SK-N-SH (cell line): ENCODE data around the gene USP1. TPM values are rescaled to one million over a fixed set of nuclear protein-coding genes. Genes with fewer than 3 reads are reported as not detected.

Experiments used
- CTCF ChIA-PET: fragments of 300-600, 350-600 bp; formaldehyde crosslinking; extraction: SDS; loops from one replicate; lab custom pipeline; 2021; lab: Yijun Ruan, JAX
- POLR2A ChIA-PET: fragments of 350-600 bp; sonication (Branson Sonifier 250); formaldehyde crosslinking; extraction: SDS; loops from one replicate; lab custom pipeline; 2020; ENCODE audit warnings: antibody characterized with exemption, inconsistent platforms; lab: Yijun Ruan, JAX
- DNase-seq: peaks from one replicate; pipeline ENCODE4 v3.0.0; 2012
- H2AFZ ChIP-seq: fragments of 200-600 bp; sonication (generic); 2 replicates; pipeline ENCODE4 v1.8.1; 2016; ENCODE audit warnings: antibody characterized with exemption, mild to moderate bottlenecking, low read depth
- H3F3A ChIP-seq: fragments of 200-600 bp; sonication (generic); replicated peaks from 2 replicates; pipeline ENCODE3; 2016; ENCODE audit warnings: antibody characterized with exemption, mild to moderate bottlenecking; ENCODE audit not compliant: insufficient read depth
- H3K27ac ChIP-seq, 2 experiments: fragments of 200-500 bp in 1 of 2; fragments of 200-600 bp in 1 of 2; sonication (Bioruptor generic) in 1 of 2; sonication (generic), shearing (Covaris generic) in 1 of 2; 2 replicates each; pipeline versions ENCODE4 v1.5.1 to v1.6.1; 2014 to 2016; ENCODE audit warnings: low read depth in 2 of 2, inconsistent platforms in 1 of 2, low read length in 1 of 2, mild to moderate bottlenecking in 1 of 2, mixed read lengths in 1 of 2
- H3K27me3 ChIP-seq: fragments of 200-600 bp; sonication (generic), shearing (Covaris generic); 2 replicates; pipeline ENCODE4 v1.6.1; 2016; ENCODE audit warnings: mixed run types; ENCODE audit not compliant: insufficient read depth
- H3K36me3 ChIP-seq, 2 experiments: fragments of 200-500 bp in 1 of 2; fragments of 200-600 bp in 1 of 2; sonication (Bioruptor generic) in 1 of 2; sonication (generic) in 1 of 2; replicated peaks in 1 of 2; 2 replicates each; pipeline versions ENCODE3 to v1.5.1; 2014 to 2016; ENCODE audit warnings: low read length in 1 of 2, mild to moderate bottlenecking in 1 of 2; ENCODE audit not compliant: insufficient read depth in 2 of 2, control insufficient read depth in 1 of 2
- H3K4me1 ChIP-seq, 2 experiments: fragments of 200-500 bp in 1 of 2; fragments of 200-600 bp in 1 of 2; sonication (Bioruptor generic) in 1 of 2; sonication (generic), shearing (Covaris generic) in 1 of 2; 2 replicates each; pipeline versions ENCODE4 v1.5.1 to v1.6.1; 2014 to 2016; ENCODE audit warnings: low read depth in 1 of 2, low read length in 1 of 2, mixed run types in 1 of 2; ENCODE audit not compliant: insufficient read depth in 2 of 2, control insufficient read depth in 1 of 2
- H3K4me2 ChIP-seq: fragments of 200-600 bp; sonication (generic), shearing (Covaris generic); 2 replicates; pipeline ENCODE4 v1.6.1; 2017; ENCODE audit warnings: mixed run types
- H3K4me3 ChIP-seq, 2 experiments: fragments of 200-500 bp in 1 of 2; fragments of 200-600 bp in 1 of 2; sonication (Bioruptor generic) in 1 of 2; sonication (generic), shearing (Covaris generic) in 1 of 2; 2 replicates each; pipeline versions ENCODE4 v1.5.1 to v1.8.1; 2014 to 2016; ENCODE audit warnings: low read depth in 2 of 2, inconsistent platforms in 1 of 2, low read length in 1 of 2, mild to moderate bottlenecking in 1 of 2, mixed read lengths in 1 of 2, moderate library complexity in 1 of 2
- H3K79me2 ChIP-seq: fragments of 200-600 bp; sonication (generic); 2 replicates; pipeline ENCODE4 v1.8.1; 2017; ENCODE audit warnings: mild to moderate bottlenecking; ENCODE audit not compliant: insufficient read depth
- H3K9ac ChIP-seq: fragments of 200-600 bp; sonication (generic); 2 replicates; pipeline ENCODE4 v1.6.1; 2017; ENCODE audit warnings: mixed run types
- H3K9me2 ChIP-seq: fragments of 200-600 bp; sonication (generic); 2 replicates; pipeline ENCODE4 v1.6.1; 2017; ENCODE audit warnings: mixed run types
- H3K9me3 ChIP-seq: fragments of 200-600 bp; sonication (generic); 2 replicates; pipeline ENCODE4 v1.6.1; 2017; ENCODE audit warnings: mixed run types, mild to moderate bottlenecking, moderate library complexity
- H4K20me1 ChIP-seq: fragments of 200-600 bp; sonication (generic); 2 replicates; pipeline ENCODE4 v1.6.1; 2017; ENCODE audit warnings: mild to moderate bottlenecking, mixed run types; ENCODE audit not compliant: insufficient read depth
- CHD2 ChIP-seq: fragments of 150-350 bp; IDR thresholded peaks from 2 replicates; pipeline ENCODE4 v1.6.1; 2018; ENCODE audit warnings: low read length; ENCODE audit not compliant: partially characterized antibody
- ELF1 ChIP-seq: IDR thresholded peaks from 2 replicates; pipeline ENCODE4 v1.4.0; 2012
- EP300 ChIP-seq, 2 experiments: IDR thresholded peaks; 2 replicates each; pipeline versions ENCODE4 v1.4.0 to v1.6.1; 2012; ENCODE audit warnings: borderline replicate concordance in 1 of 2, low read depth in 1 of 2, low read length in 1 of 2
- EZH2phosphoT487 ChIP-seq: fragments of 200-600 bp; sonication (generic); IDR thresholded peaks from 2 replicates; pipeline ENCODE4 v1.6.1; 2017; ENCODE audit warnings: low read depth, mixed run types, mild to moderate bottlenecking, antibody characterized with exemption, moderate library complexity, borderline replicate concordance
- GABPA ChIP-seq: IDR thresholded peaks from 2 replicates; pipeline ENCODE4 v1.4.0; 2012; ENCODE audit warnings: low read depth, mild to moderate bottlenecking
- NRF1 ChIP-seq: IDR thresholded peaks from 2 replicates; pipeline ENCODE4 v1.6.1; 2012; ENCODE audit warnings: low read depth, mild to moderate bottlenecking, low read length
- POLR2AphosphoS5 ChIP-seq: IDR thresholded peaks from 2 replicates; pipeline ENCODE4 v1.6.1; 2012; ENCODE audit warnings: low read depth, low read length
- RAD21 ChIP-seq: IDR thresholded peaks from 2 replicates; pipeline ENCODE4 v1.6.1; 2012; ENCODE audit warnings: mild to moderate bottlenecking, low read length
- RFX5 ChIP-seq: IDR thresholded peaks from 2 replicates; pipeline ENCODE4 v1.6.1; 2012; ENCODE audit warnings: mild to moderate bottlenecking, improper control_type of control experiment, low read length
- SIN3A ChIP-seq: IDR thresholded peaks from 2 replicates; pipeline ENCODE4 v1.6.1; 2012; ENCODE audit warnings: low read depth, mild to moderate bottlenecking, low read length, moderate library complexity, borderline replicate concordance
- TAF1 ChIP-seq: IDR thresholded peaks from 2 replicates; pipeline ENCODE4 v1.6.1; 2012; ENCODE audit warnings: low read depth, mild to moderate bottlenecking, low read length, moderate library complexity, borderline replicate concordance
- TEAD4 ChIP-seq: IDR thresholded peaks from 2 replicates; pipeline ENCODE4 v1.4.0; 2012; ENCODE audit warnings: mild to moderate bottlenecking, borderline replicate concordance; ENCODE audit not compliant: insufficient read depth
- YY1 ChIP-seq: IDR thresholded peaks from 2 replicates; pipeline ENCODE4 v1.4.0; 2012; ENCODE audit warnings: low read depth, mild to moderate bottlenecking
- ZBTB33 ChIP-seq: IDR thresholded peaks from 2 replicates; pipeline ENCODE4 v1.4.0; 2012; ENCODE audit warnings: low read depth, borderline replicate concordance
- WGBS: methylation state at CpG from one replicate; pipeline ENCODE4 v1.1.6; 2017; ENCODE audit warnings: low lambda C conversion rate; 5-methylcytosine and 5-hydroxymethylcytosine counted together
- polyA plus RNA-seq, 3 experiments: library from polyadenylated mRNA; depleted of rRNA; stranded (reverse); fragments of >200 nt; gene quantifications; 2 replicates each; pipeline ENCODE4 v1.2.3, GENCODE V29; 2012
- TF ChIP-seq, protein P1 (sequence below): fragments of 200-600 bp; sonication (generic); IDR thresholded peaks from 2 replicates; pipeline ENCODE4 v1.6.1; 2017; ENCODE audit warnings: antibody characterized with exemption, mild to moderate bottlenecking, moderate library complexity
- TF ChIP-seq, protein P2 (sequence below): IDR thresholded peaks from 2 replicates; pipeline ENCODE4 v1.6.1; 2012; ENCODE audit warnings: mild to moderate bottlenecking, low read depth, low read length, moderate library complexity

The USP1 gene
- polyA plus RNA-seq, 1 of the 3 experiments (the other 2 are of a cell fraction): 4.3 TPM

GRCh38 chr1:62435231-62436038, 1.4 kb upstream of the USP1 start:
- ChIA-PET POLR2A (interaction anchor here (0.9 to 1.7 kb wide), 8 partner anchors 8 to 260 kb away, joined by 3 to 6 read pairs (median 3); no protein-coding TSS in a partner anchor), CTCF (interaction anchor here (1.0 to 1.6 kb wide), 4 partner anchors 12 to 291 kb away, joined by 3 to 7 read pairs (median 4); no protein-coding TSS in a partner anchor)
- Histone ChIP-seq H3K4me1 (peaks cover 0 to 13% of the 10 kb centered on the region in 2 experiments; a peak in 3 of 4 replicates), H3K4me3 (peak overlapping the region; percentile 94 to 96), H3K4me2 (peak overlapping the region; percentile 88), H2AFZ (peak overlapping the region; percentile 88), H3K9me3 (no peaks in the 10 kb centered on the region), H4K20me1 (peaks cover 15% of the 10 kb centered on the region; the same call in 1 of the 2 replicates), H3K36me3 (peaks cover 0 to 7% of the 10 kb centered on the region in 2 experiments), H3K27me3 (no peaks in the 10 kb centered on the region), H3F3A (peaks cover 19% of the 10 kb centered on the region), H3K27ac (peak overlapping the region; percentile 97 to 100), H3K9me2 (no peaks in the 10 kb centered on the region), H3K79me2 (peaks cover 36% of the 10 kb centered on the region), H3K9ac (peak overlapping the region; percentile 99)
- no peak for DNase-seq
- 57% methylated on average over 22 of the region's 31 CpGs for WGBS
- no peak for TF ChIP-seq EP300 (IDR thresholded peaks at IDR 0.05; ENCODE audit: borderline replicate concordance in 1 of 2, low read depth in 1 of 2, low read length in 1 of 2)
- no peak for TF ChIP-seq POLR2AphosphoS5
- TF ChIP-seq TEAD4: no peak

DNA sequence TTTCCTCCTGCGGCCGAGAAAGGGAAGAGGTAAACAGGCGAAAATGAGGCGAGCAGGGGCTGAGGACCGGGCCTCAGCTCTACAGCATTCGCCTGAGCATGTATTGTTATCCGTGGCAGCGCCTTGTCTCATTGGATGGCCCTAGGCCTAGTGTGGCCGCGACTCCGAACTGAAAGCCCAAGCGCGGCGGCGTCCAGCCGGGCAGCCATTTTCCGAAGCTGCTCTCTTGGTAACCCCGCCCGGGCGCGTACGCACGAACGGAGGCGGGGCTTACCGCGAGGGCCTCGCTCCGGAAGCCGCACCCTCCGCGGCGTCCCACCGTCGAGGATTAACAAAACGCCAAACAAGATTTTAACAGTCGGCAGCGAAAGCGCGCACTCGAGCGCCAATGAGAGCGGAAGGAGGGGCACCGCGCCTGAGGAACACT, 797 bp upstream of the USP1 start:
- no peaks in the 10 kb centered on the region for H3K27me3 ChIP-seq
- H4K20me1 ChIP-seq: peaks cover 20% of the 10 kb centered on the region; the same call in 1 of the 2 replicates
- peak overlapping the region; percentile 94 to 96 for H3K4me3 ChIP-seq
- peak overlapping the region; percentile 97 to 100 for H3K27ac ChIP-seq
- ChIA-PET CTCF (interaction anchor here (0.8 to 1.6 kb wide), 5 partner anchors 11 to 354 kb away, joined by 3 to 7 read pairs (median 3); no protein-coding TSS in a partner anchor), POLR2A (interaction anchor here (0.6 to 1.7 kb wide), 12 partner anchors 9 to 693 kb away, joined by 3 to 6 read pairs (median 3); no protein-coding TSS in a partner anchor)
- peak overlapping the region; percentile 88 for H3K4me2 ChIP-seq
- DNase-seq: no peak
- peaks cover 42% of the 10 kb centered on the region for H3K79me2 ChIP-seq
- no peaks in the 10 kb centered on the region for H3K9me3 ChIP-seq
- peak overlapping the region; percentile 99 for H3K9ac ChIP-seq
- 0% methylated on average over 23 of the region's 45 CpGs for WGBS
- peaks cover under 1 to 13% of the 10 kb centered on the region in 2 experiments; a peak in 3 of 4 replicates for H3K4me1 ChIP-seq
- H2AFZ ChIP-seq: peak overlapping the region; percentile 88
- peaks cover 19% of the 10 kb centered on the region for H3F3A ChIP-seq
- no peaks in the 10 kb centered on the region for H3K9me2 ChIP-seq
- H3K36me3 ChIP-seq: peaks cover 6 to 12% of the 10 kb centered on the region in 2 experiments
- TF ChIP-seq, protein P1, sequence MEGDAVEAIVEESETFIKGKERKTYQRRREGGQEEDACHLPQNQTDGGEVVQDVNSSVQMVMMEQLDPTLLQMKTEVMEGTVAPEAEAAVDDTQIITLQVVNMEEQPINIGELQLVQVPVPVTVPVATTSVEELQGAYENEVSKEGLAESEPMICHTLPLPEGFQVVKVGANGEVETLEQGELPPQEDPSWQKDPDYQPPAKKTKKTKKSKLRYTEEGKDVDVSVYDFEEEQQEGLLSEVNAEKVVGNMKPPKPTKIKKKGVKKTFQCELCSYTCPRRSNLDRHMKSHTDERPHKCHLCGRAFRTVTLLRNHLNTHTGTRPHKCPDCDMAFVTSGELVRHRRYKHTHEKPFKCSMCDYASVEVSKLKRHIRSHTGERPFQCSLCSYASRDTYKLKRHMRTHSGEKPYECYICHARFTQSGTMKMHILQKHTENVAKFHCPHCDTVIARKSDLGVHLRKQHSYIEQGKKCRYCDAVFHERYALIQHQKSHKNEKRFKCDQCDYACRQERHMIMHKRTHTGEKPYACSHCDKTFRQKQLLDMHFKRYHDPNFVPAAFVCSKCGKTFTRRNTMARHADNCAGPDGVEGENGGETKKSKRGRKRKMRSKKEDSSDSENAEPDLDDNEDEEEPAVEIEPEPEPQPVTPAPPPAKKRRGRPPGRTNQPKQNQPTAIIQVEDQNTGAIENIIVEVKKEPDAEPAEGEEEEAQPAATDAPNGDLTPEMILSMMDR: no peak
- TF ChIP-seq NRF1 (peak; percentile 24; the same call in 1 of the 2 replicates), TAF1 (peak; percentile 97), ELF1 (peak; percentile 25; the same call in 1 of the 2 replicates), EP300 (IDR thresholded peaks at IDR 0.05; ENCODE audit: borderline replicate concordance in 1 of 2, low read depth in 1 of 2, low read length in 1 of 2) (0 out of 4 replicates have a peak, but pooled peaks of 1 of the 2 experiments have one; percentile 4), RFX5 (peak; percentile 89; the same call in 1 of the 2 replicates), YY1 (peak; percentile 96), SIN3A (peak; percentile 12; the same call in 1 of the 2 replicates), ZBTB33 (no peak), RAD21 (no peak), EZH2phosphoT487 (no peak), CHD2 (no peak), GABPA (peak; percentile 26; the same call in 1 of the 2 replicates)
- TF ChIP-seq, protein P2, sequence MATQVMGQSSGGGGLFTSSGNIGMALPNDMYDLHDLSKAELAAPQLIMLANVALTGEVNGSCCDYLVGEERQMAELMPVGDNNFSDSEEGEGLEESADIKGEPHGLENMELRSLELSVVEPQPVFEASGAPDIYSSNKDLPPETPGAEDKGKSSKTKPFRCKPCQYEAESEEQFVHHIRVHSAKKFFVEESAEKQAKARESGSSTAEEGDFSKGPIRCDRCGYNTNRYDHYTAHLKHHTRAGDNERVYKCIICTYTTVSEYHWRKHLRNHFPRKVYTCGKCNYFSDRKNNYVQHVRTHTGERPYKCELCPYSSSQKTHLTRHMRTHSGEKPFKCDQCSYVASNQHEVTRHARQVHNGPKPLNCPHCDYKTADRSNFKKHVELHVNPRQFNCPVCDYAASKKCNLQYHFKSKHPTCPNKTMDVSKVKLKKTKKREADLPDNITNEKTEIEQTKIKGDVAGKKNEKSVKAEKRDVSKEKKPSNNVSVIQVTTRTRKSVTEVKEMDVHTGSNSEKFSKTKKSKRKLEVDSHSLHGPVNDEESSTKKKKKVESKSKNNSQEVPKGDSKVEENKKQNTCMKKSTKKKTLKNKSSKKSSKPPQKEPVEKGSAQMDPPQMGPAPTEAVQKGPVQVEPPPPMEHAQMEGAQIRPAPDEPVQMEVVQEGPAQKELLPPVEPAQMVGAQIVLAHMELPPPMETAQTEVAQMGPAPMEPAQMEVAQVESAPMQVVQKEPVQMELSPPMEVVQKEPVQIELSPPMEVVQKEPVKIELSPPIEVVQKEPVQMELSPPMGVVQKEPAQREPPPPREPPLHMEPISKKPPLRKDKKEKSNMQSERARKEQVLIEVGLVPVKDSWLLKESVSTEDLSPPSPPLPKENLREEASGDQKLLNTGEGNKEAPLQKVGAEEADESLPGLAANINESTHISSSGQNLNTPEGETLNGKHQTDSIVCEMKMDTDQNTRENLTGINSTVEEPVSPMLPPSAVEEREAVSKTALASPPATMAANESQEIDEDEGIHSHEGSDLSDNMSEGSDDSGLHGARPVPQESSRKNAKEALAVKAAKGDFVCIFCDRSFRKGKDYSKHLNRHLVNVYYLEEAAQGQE: 0 out of 2 replicates have a peak, but pooled peaks have one; percentile 54
